ENCODE results near the gene GCM1. TPM values are rescaled to one million over a fixed set of nuclear protein-coding genes. Genes with fewer than 3 reads are reported as not detected.

The GCM1 gene
- total RNA-seq, 3 donors from 2014 or later (not counting 1 experiment from before 2014, with no cell fraction given), result 0.20 TPM; not detected in 2

GRCh38 chr6:53086302-53086701 lies 62.3 kb downstream of the GCM1 start:
- Mint-ChIP-seq H3K4me1 (no peaks in the 10 kb centered on the region), H3K9me3 (no peaks in the 10 kb centered on the region), H3K4me3 (no peak overlapping the region), H3K27me3 (ENCODE audit: low read depth in 2 of 2) (no peaks in the 10 kb centered on the region), H3K27ac (no peak overlapping the region), H3K36me3 (peaks cover 21% of the 10 kb centered on the region)
- Histone ChIP-seq H3K27ac (ENCODE audit: low read length) (no peak overlapping the region), H3K4me1 (ENCODE audit: control insufficient read depth, insufficient read depth, low read length) (no peaks in the 10 kb centered on the region), H3K4me3 (ENCODE audit: low read length) (no peak overlapping the region), H3K27me3 (ENCODE audit: control insufficient read depth, insufficient read depth, low read length) (no peaks in the 10 kb centered on the region), H3K36me3 (ENCODE audit: control insufficient read depth, insufficient read depth, low read length) (peaks cover 79% of the 10 kb centered on the region), H3K9me3 (ENCODE audit: control insufficient read depth, insufficient read depth, low read length) (no peaks in the 10 kb centered on the region)
- no CpG with 5 or more reads among the region's 2 CpGs for WGBS (ENCODE audit: insufficient coverage)
- no peak for TF ChIP-seq CTCF (IDR thresholded peaks at IDR 0.05)
- no peak for DNase-seq
- intact Hi-C loops (cut with micrococcal nuclease), result no loop called here
- no peak for ATAC-seq

GRCh38 chr6:53080813-53081212 lies 67.8 kb downstream of the GCM1 start:
- no peaks in the 10 kb centered on the region for H3K9me3 Mint-ChIP-seq
- no peaks in the 10 kb centered on the region for H3K27me3 Mint-ChIP-seq (ENCODE audit: low read depth in 2 of 2)
- no peak for ATAC-seq
- TF ChIP-seq CTCF (IDR thresholded peaks at IDR 0.05), result no peak
- H3K27ac Mint-ChIP-seq, result no peak overlapping the region
- H3K27ac ChIP-seq (ENCODE audit: low read length), result no peak overlapping the region
- whole genome bisulfite sequencing (ENCODE audit: insufficient coverage), result 100% methylated on average over 1 of the region's 1 CpG
- intact Hi-C loops (cut with micrococcal nuclease), result no loop called here
- H3K4me3 Mint-ChIP-seq, result no peak overlapping the region
- H3K4me1 ChIP-seq (ENCODE audit: control insufficient read depth, insufficient read depth, low read length), result no peaks in the 10 kb centered on the region
- no peaks in the 10 kb centered on the region for H3K9me3 ChIP-seq (ENCODE audit: control insufficient read depth, insufficient read depth, low read length)
- peaks cover 20% of the 10 kb centered on the region for H3K36me3 Mint-ChIP-seq
- peaks cover 87% of the 10 kb centered on the region for H3K36me3 ChIP-seq (ENCODE audit: control insufficient read depth, insufficient read depth, low read length)
- H3K4me3 ChIP-seq (ENCODE audit: low read length), result no peak overlapping the region
- no peaks in the 10 kb centered on the region for H3K4me1 Mint-ChIP-seq
- no peak for DNase-seq
- no peaks in the 10 kb centered on the region for H3K27me3 ChIP-seq (ENCODE audit: control insufficient read depth, insufficient read depth, low read length)

Other genes with a start within 250 kb of the GCM1 start
- not detected for gene GSTA3, start 239.1 kb downstream of the GCM1 start, total RNA-seq
- 1 to 10 TPM in 2 of 3 donors, under 1 TPM in 1; 0.55 to 2.5 (median 1.8) TPM for gene GSTA4, start 153.6 kb downstream of the GCM1 start, total RNA-seq
- gene CILK1, start 87.0 kb downstream of the GCM1 start, total RNA-seq, result 10 to 100 TPM in 2 of 3 donors, 1 to 10 TPM in 1; 9.0 to 14.3 (median 13.5) TPM
- gene FBXO9, start 83.4 kb downstream of the GCM1 start, total RNA-seq, result 10 to 100 TPM; 82.4 to 96.6 (median 88.9) TPM
- 10 to 100 TPM; 72.1 to 99.5 (median 73.7) TPM for gene ELOVL5, start 200.1 kb upstream of the GCM1 start, total RNA-seq

Measured in natural killer cell (primary cell).